VCaP (cell line): ENCODE data around the gene MGAT5B.
"Not testable (repeated sequence)": the region's sequence is repeated elsewhere in the genome, so short reads cannot be mapped to it uniquely, and the experiment has no call there.

Experiments used
- H3K27ac ChIP-seq: fragments of 450-650 bp; 2 replicates; pipeline ENCODE4 v1.5.1; 2017
- CTCF ChIP-seq: fragments of 450-650 bp; conservative IDR thresholded peaks from 2 replicates; pipeline ENCODE4 v1.5.1; 2017; ENCODE audit warnings: mild to moderate bottlenecking, moderate library complexity

Gene MGAT5B

DNA sequence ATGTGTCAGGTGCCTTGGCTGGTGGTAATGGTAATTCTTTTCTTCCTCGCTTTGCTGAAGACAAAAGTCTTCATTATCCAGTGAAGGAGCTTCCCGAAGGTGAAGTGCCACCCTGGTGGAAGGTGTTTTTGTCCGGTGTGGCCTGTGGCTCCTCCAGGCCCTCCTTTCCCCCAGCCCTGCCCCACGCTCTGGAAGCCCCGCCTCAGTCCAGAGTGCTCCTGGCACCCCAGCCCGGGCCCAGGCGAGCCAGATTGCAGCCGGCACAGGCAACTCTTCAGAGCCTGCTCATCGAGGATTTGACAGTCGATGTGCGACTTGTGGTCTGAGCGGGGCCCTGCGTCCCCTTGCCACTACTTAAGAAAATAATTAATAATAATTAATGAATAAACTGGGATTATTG is 93.7 kb downstream of the MGAT5B start:
- no peak for TF ChIP-seq CTCF

DNA sequence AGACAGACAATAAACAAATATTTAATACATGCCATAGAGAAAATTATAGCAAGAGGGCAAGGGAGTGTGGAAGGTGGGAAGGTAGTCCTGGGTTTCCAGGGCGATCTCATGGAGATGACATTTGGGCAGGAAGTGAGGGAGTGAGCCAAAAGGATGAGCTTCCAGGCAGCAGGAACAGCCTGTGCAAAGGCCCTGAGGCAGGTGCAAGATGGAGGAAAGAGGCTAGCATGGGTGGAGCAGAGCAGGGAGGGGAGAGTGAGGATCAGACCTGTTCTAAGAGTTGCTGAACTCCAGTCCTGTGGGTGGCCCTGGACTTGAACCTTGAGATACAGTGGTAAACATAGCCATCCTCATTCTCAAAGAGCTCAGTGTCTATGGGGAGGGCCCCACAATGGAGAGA is 94.7 kb downstream of the MGAT5B start:
- TF ChIP-seq CTCF, result no peak
- no peak overlapping the region for H3K27ac ChIP-seq

More for the DNA sequence above, 93.7 kb downstream of the MGAT5B start:
- H3K27ac ChIP-seq, result no peak overlapping the region

DNA sequence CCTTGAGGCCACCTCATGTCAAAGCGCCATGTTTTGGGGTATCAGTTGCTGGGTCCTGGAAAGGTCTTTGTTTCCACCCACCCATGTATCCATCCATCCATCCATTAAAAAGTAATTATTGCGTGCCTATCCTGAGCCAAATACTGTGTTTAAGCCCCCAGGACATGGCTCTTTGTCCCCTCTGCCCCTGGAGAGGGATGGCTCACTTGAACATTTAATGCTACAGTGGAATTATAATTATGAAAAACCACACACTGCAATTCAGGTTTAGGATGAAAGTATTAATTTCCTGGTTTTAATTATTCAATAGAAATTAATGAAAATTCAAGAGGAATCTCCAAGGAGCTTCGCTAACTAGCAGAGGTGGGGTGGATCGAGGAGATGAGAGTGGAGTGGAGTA is 97.8 kb downstream of the MGAT5B start:
- H3K27ac ChIP-seq, result no peak overlapping the region
- no peak for TF ChIP-seq CTCF

DNA sequence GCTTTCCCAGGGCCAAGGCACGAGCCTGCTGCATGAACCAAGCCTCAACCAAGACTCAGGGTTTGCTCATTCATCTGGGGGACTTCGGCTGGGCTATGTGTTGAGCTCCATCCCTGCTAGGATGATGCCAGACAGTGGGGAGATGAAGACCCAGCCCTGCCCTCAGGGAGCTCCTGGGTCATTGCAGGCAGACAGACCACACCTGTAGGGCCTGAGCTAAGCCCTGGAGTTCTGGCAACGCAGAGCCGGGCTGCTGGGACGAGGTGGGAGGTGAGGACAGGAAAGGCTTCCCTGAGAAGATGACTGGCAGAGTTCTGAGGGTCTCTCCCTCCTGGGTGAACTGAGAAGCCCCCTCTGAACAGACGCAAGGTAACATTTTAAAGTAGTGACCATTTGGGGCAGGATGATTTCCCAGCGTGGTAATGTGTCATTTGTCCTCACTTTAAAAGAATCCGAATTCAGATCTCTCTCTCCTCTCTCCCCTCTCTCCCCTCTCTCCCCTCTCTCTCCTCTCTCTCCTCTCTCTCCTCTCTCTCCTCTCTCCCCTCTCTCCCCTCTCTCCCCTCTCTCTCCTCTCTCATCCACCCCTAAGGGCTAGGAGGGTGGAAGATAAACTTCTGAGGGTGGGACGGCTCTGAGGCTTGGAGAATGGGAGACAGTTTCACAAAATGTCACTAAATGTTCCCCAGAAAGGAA is 98.4 kb downstream of the MGAT5B start:
- no peak for TF ChIP-seq CTCF
- no peak overlapping the region for H3K27ac ChIP-seq

DNA sequence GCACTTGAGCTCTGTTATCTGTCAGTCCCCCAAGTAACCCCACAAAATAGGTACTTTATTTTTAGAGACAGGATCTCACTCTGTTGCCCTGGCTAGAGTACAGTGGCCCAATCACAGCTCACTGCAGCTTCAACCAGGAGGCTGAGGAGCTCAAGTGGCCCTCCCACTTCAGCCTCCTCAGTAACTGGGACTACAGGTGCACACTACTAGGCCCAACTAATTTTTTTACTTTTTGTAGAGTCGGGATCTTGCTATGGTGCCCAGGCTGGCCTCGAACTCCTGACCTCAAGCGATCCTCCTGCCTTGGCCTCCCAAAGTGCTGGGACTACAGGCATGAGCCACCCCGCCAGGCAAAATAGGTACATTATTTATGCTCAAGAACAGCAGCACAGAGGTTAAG is 99.6 kb downstream of the MGAT5B start:
- no peak for TF ChIP-seq CTCF
- H3K27ac ChIP-seq, result no peak overlapping the region

DNA sequence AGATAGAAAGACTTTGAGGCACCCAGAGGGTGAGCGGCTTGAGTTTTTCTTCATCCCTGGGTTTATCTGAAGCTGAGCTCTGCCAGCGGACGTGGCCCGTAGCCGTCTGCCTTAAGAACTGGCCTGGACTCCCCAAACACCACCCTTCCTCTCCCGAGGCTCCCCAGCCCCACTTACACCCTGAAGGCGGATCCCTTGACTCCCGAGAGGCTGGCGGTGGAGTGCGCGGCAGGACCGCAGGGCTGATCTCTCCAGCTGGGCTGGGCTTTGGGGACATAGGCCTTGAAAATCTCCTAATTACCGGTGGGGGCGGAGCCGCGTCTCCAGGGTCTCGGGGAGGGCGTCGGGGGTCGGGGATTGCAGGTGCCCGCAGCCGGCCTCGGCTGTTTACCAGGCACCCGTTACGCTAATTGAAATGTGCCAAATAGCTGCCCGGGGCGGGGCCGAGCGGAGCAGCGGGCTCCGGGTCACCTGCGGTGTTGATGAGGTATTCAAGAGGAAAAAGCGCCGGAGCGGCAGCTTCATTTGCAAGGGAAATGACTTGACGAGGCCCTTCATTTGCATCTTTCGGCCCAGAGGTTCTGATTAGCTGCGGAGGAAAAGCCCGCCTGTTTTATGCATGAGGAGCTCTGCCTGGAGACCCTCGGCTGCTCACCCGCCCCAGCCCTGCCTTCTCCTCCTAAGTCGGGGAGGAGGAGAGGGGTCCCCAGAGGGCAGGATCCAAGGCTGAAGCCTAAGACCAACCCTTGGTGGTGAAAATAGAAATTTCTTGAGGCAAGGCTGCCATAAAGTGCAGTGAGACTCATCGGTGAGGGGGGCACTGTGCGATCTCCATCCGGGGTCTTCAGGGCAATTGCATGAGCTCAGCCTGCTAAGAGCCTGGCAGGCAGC is 100.7 kb downstream of the MGAT5B start:
- H3K27ac ChIP-seq, result no peak overlapping the region
- no peak for TF ChIP-seq CTCF

- no peak overlapping the region for H3K27ac ChIP-seq
- TF ChIP-seq CTCF, result no peak
Measured at GRCh38 chr17:76969598-76970172, 101.5 kb downstream of the MGAT5B start.

- H3K27ac ChIP-seq, result not testable (repeated sequence)
Measured at GRCh38 chr17:76970228-76970627, 102.0 kb downstream of the MGAT5B start.
